ENCODE data around the gene PPP3R1.
A peak's percentile ranks its signal among the peaks of the same experiment; 100 is the strongest.

GRCh38 chr2:68244456-68244855 lies 7.9 kb downstream of the PPP3R1 start:
- TF ChIP-seq EZH2 (IDR thresholded peaks at IDR 0.05; ENCODE audit: low read length) (no peak), CTCF (optimal IDR thresholded peaks at IDR 0.05 in 1 of 3, IDR thresholded peaks at IDR 0.05 in 1 of 3, conservative IDR thresholded peaks at IDR 0.05 in 1 of 3; ENCODE audit: extremely low read depth in 1 of 3, insufficient read depth in 2 of 3, low read length in 3 of 3) (peak in 1 of 3 experiments; percentile 8)

Measured in keratinocyte (primary cell).